Prostate gland (tissue), 2 donors: Measurements from ENCODE around the gene CHRDL1.

Experiments used
- POLR2A ChIP-seq: fragments of 450-650 bp; IDR thresholded peaks from one replicate; pipeline ENCODE4 v1.6.1; 2016; ENCODE audit warnings: antibody characterized with exemption, mild to moderate bottlenecking
- TF ChIP-seq, protein P1 (sequence below), 4 experiments: fragments of 200-600 bp in 2 of 4; fragments of 450-650 bp in 2 of 4; sonication (generic) in 2 of 4; IDR thresholded peaks; 1 replicate in 3 of 4; 2 replicates in 1 of 4; pipeline ENCODE4 v1.5.1; 2016 to 2019; ENCODE audit warnings: antibody characterized with exemption in 4 of 4, mild to moderate bottlenecking in 2 of 4, moderate library complexity in 2 of 4

DNA sequence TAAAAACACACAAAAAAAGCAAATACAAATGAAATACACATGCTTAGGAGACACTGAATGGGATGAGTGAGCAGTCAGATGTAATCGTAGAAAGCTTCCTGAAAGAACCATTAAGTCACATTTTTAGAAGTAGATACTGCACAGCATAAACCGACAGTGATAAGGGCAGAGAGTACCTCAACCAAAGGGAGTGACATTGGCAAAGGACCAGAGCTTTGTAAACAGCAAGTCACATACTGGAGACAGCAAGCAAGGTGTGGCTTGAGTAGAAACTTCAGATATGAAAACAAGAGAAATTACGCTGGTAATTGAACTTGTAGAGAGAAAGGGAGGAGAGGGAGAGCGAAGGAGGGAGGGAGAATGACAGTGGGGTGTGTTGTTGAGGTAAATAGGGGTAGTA, 92.0 kb downstream of the CHRDL1 start:
- TF ChIP-seq, protein P1, sequence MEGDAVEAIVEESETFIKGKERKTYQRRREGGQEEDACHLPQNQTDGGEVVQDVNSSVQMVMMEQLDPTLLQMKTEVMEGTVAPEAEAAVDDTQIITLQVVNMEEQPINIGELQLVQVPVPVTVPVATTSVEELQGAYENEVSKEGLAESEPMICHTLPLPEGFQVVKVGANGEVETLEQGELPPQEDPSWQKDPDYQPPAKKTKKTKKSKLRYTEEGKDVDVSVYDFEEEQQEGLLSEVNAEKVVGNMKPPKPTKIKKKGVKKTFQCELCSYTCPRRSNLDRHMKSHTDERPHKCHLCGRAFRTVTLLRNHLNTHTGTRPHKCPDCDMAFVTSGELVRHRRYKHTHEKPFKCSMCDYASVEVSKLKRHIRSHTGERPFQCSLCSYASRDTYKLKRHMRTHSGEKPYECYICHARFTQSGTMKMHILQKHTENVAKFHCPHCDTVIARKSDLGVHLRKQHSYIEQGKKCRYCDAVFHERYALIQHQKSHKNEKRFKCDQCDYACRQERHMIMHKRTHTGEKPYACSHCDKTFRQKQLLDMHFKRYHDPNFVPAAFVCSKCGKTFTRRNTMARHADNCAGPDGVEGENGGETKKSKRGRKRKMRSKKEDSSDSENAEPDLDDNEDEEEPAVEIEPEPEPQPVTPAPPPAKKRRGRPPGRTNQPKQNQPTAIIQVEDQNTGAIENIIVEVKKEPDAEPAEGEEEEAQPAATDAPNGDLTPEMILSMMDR (IDR thresholded peaks at IDR 0.05), result no peak
- TF ChIP-seq POLR2A, result no peak
